Measurements from ENCODE around the gene GNG11. TPM values are rescaled to one million over a fixed set of nuclear protein-coding genes. Genes with fewer than 3 reads are reported as not detected.

Gene GNG11
- total RNA-seq: 62.2 and 93.0 TPM in 2 replicates

GRCh38 chr7:93921607-93922566, at the start of gene GNG11:
GNG11 (plus strand) TSS chr7:93921735; CDS start chr7:93922138, 403 bp downstream.

GRCh38 chr7:93890464-93891068, 31.0 kb upstream of the GNG11 start, which contains the start of gene TFPI2:
TFPI2 (minus strand) TSS chr7:93890753; CDS start chr7:93890678, 75 bp downstream.

GRCh38 chr7:93906267-93906666, 15.3 kb upstream of the GNG11 start, which contains the start of gene GNGT1:
GNGT1 (plus strand) TSS chr7:93906567; CDS start chr7:93906747, 180 bp downstream.

Other genes with a start within 250 kb of the GNG11 start
- 136 and 338 TPM in 2 replicates for gene TFPI2, start 31.0 kb upstream of the GNG11 start, total RNA-seq
- not detected in 2 replicates for gene GNGT1, start 15.2 kb upstream of the GNG11 start, total RNA-seq
- 22.2 and 25.2 TPM in 2 replicates for gene BET1, start 82.6 kb downstream of the GNG11 start, total RNA-seq